Hair follicle dermal papilla cell (primary cell): ENCODE data around the gene TMEM191C. TPM values are rescaled to one million over a fixed set of nuclear protein-coding genes. Genes with fewer than 3 reads are reported as not detected.

Experiments used
- total RNA-seq: library from RNA; depleted of rRNA; stranded (reverse); fragments of >200 nt; gene quantifications from 2 replicates; pipeline ENCODE4 v1.2.3, GENCODE V29; 2012

Gene TMEM191C
- total RNA-seq: 0.65 and 0.85 TPM in 2 replicates

GRCh38 chr22:21467337-21468193, at the start of gene TMEM191C:
TSS of gene TMEM191C (plus strand) at chr22:21467387. CDS start at chr22:21467460, 73 bp downstream.

Other genes starting within 250 kb of the TMEM191C start
- gene RIMBP3B, start 83.6 kb upstream of the TMEM191C start, total RNA-seq: 0.16 and 0.24 TPM in 2 replicates
- gene HIC2, start 50.0 kb upstream of the TMEM191C start, total RNA-seq: 6.2 and 6.7 TPM in 2 replicates
- gene RIMBP3C, start 84.1 kb downstream of the TMEM191C start, total RNA-seq: 0.12 and 0.32 TPM in 2 replicates
- 35.5 and 39.6 TPM in 2 replicates for gene UBE2L3, start 100.3 kb downstream of the TMEM191C start, total RNA-seq
- 21.0 and 21.4 TPM in 2 replicates for gene YDJC, start 162.6 kb downstream of the TMEM191C start, total RNA-seq
- gene CCDC116, start 165.4 kb downstream of the TMEM191C start, total RNA-seq: 0.61 and 0.65 TPM in 2 replicates
- gene SDF2L1, start 174.9 kb downstream of the TMEM191C start, total RNA-seq: 16.4 and 18.6 TPM in 2 replicates
- 34.2 and 34.7 TPM in 2 replicates for gene PPIL2, start 198.6 kb downstream of the TMEM191C start, total RNA-seq